Neural cell (in vitro differentiated cells): ENCODE results near the gene MID1. TPM values are rescaled to one million over a fixed set of nuclear protein-coding genes. Genes with fewer than 3 reads are reported as not detected.

Experiments used
- H2AFZ ChIP-seq: fragments of 200-600, 300-800 bp; sonication (generic), shearing (Covaris generic); 2 replicates; pipeline ENCODE4 v1.6.0; 2014; ENCODE audit warnings: low read depth, mild to moderate bottlenecking, antibody characterized with exemption, low read length, moderate library complexity
- H3F3A ChIP-seq: fragments of 200-600 bp; shearing (Covaris generic); 2 replicates; pipeline ENCODE4 v1.6.1; 2016; ENCODE audit warnings: mild to moderate bottlenecking, moderate library complexity, mixed read lengths, antibody characterized with exemption, low read length; ENCODE audit not compliant: insufficient read depth, poor library complexity, severe bottlenecking
- H3K27ac ChIP-seq: fragments of 200-600, 300-800 bp; sonication (generic), shearing (Covaris generic); 2 replicates; pipeline ENCODE4 v1.5.1; 2014; ENCODE audit warnings: mild to moderate bottlenecking, low read length, moderate library complexity
- H3K27me3 ChIP-seq: fragments of 300-800, 200-600 bp; sonication (generic), shearing (Covaris generic); 2 replicates; pipeline ENCODE4 v1.6.0; 2014; ENCODE audit warnings: mild to moderate bottlenecking, low read depth, low read length, moderate library complexity; ENCODE audit not compliant: insufficient read depth
- H3K36me3 ChIP-seq: fragments of 300-800, 200-600 bp; sonication (generic), shearing (Covaris generic); 2 replicates; pipeline ENCODE4 v1.5.1; 2014; ENCODE audit warnings: mild to moderate bottlenecking, antibody characterized with exemption, low read length, moderate library complexity; ENCODE audit not compliant: insufficient read depth
- H3K4me2 ChIP-seq: fragments of 300-800, 200-600 bp; sonication (generic), shearing (Covaris generic); 2 replicates; pipeline ENCODE4 v1.6.0; 2014; ENCODE audit warnings: mild to moderate bottlenecking, low read length
- H3K4me3 ChIP-seq: fragments of 300-800, 200-600 bp; sonication (generic), shearing (Covaris generic); 2 replicates; pipeline ENCODE4 v1.5.1; 2014; ENCODE audit warnings: mild to moderate bottlenecking, low read length, moderate library complexity
- H3K79me2 ChIP-seq: fragments of 200-600 bp; shearing (Covaris generic); replicated peaks from 2 replicates; pipeline ENCODE4 v1.6.0; 2014; ENCODE audit warnings: mild to moderate bottlenecking, low read length, moderate library complexity; ENCODE audit not compliant: insufficient read depth
- H3K9ac ChIP-seq: fragments of 300-800, 200-600 bp; sonication (generic), shearing (Covaris generic); 2 replicates; pipeline ENCODE4 v1.6.1; 2016; ENCODE audit warnings: mild to moderate bottlenecking, low read length, mixed read lengths
- H3K9me2 ChIP-seq: fragments of 200-600 bp; shearing (Covaris generic); 2 replicates; pipeline ENCODE4 v1.6.1; 2016; ENCODE audit warnings: mild to moderate bottlenecking, low read length, mixed read lengths; ENCODE audit not compliant: insufficient read depth
- H3K9me3 ChIP-seq: fragments of 200-600, 300-800 bp; sonication (generic), shearing (Covaris generic); 2 replicates; pipeline ENCODE4 v1.6.1; 2016; ENCODE audit warnings: mild to moderate bottlenecking, mixed run types, low read length, moderate library complexity, mixed read lengths
- H4K20me1 ChIP-seq: fragments of 200-600 bp; shearing (Covaris generic); 2 replicates; pipeline ENCODE4 v1.6.1; 2016; ENCODE audit warnings: mild to moderate bottlenecking, mixed run types; ENCODE audit not compliant: insufficient read depth
- CTCF ChIP-seq: fragments of 450-650 bp; IDR thresholded peaks from 2 replicates; pipeline ENCODE4 v1.5.1; 2014; ENCODE audit warnings: antibody characterized with exemption, mild to moderate bottlenecking, moderate library complexity; ENCODE audit not compliant: poor library complexity, severe bottlenecking
- EP300 ChIP-seq: fragments of 450-650 bp; conservative IDR thresholded peaks from 2 replicates; pipeline ENCODE4 v1.6.1; 2014; ENCODE audit warnings: antibody characterized with exemption, mild to moderate bottlenecking, moderate library complexity; ENCODE audit not compliant: poor library complexity, severe bottlenecking
- EZH2 ChIP-seq: fragments of 200-600, 300-800 bp; shearing (Covaris generic), sonication (generic); IDR thresholded peaks from 2 replicates; pipeline ENCODE4 v1.6.1; 2014; ENCODE audit warnings: antibody characterized with exemption, low read length, borderline replicate concordance, mild to moderate bottlenecking; ENCODE audit not compliant: insufficient read depth, poor library complexity, severe bottlenecking
- MXI1 ChIP-seq: fragments of 450-650 bp; conservative IDR thresholded peaks from 2 replicates; pipeline ENCODE4 v1.6.1; 2014; ENCODE audit warnings: antibody characterized with exemption, mild to moderate bottlenecking; ENCODE audit not compliant: poor library complexity, severe bottlenecking
- POLR2AphosphoS5 ChIP-seq: IDR thresholded peaks from 2 replicates; pipeline ENCODE4 v1.6.1; 2012
- RAD21 ChIP-seq: fragments of 450-650 bp; conservative IDR thresholded peaks from 2 replicates; pipeline ENCODE4 v1.6.1; 2014; ENCODE audit warnings: antibody characterized with exemption, mild to moderate bottlenecking, moderate library complexity
- REST ChIP-seq: IDR thresholded peaks from 2 replicates; pipeline ENCODE4 v1.6.1; 2012; ENCODE audit warnings: borderline replicate concordance
- SMC3 ChIP-seq: fragments of 450-650 bp; conservative IDR thresholded peaks from 2 replicates; pipeline ENCODE4 v1.6.1; 2014; ENCODE audit warnings: antibody characterized with exemption, mild to moderate bottlenecking, moderate library complexity; ENCODE audit not compliant: poor library complexity
- TAF1 ChIP-seq: IDR thresholded peaks from 2 replicates; pipeline ENCODE4 v1.6.1; 2012; ENCODE audit warnings: low read depth
- polyA plus RNA-seq: library from polyadenylated mRNA; depleted of rRNA; stranded (reverse); fragments of >200 nt; gene quantifications from 2 replicates; pipeline ENCODE4 v1.2.3, GENCODE V29; 2014

The MID1 gene
- polyA plus RNA-seq, 1 donor from 2014 or later, result 16.6 TPM

- Histone ChIP-seq H3K4me3 (no peak overlapping the region), H3F3A (no peaks in the 10 kb centered on the region), H3K27ac (no peak overlapping the region), H4K20me1 (no peaks in the 10 kb centered on the region), H3K9me2 (no peaks in the 10 kb centered on the region), H3K79me2 (no peaks in the 10 kb centered on the region), H3K36me3 (no peaks in the 10 kb centered on the region), H3K4me2 (no peak overlapping the region), H3K27me3 (no peaks in the 10 kb centered on the region), H3K9ac (no peak overlapping the region), H3K9me3 (no peaks in the 10 kb centered on the region), H2AFZ (no peak overlapping the region)
- TF ChIP-seq POLR2AphosphoS5 (no peak), RAD21 (no peak), MXI1 (no peak), TAF1 (no peak), EZH2 (no peak), CTCF (no peak), REST (no peak), EP300 (no peak), SMC3 (no peak)
These were observed 9.5 kb upstream of the MID1 start for GRCh38 chrX:10629905-10630304.

GRCh38 chrX:10628906-10629305 lies 8.5 kb upstream of the MID1 start:
- no peaks in the 10 kb centered on the region for H3K9me2 ChIP-seq
- no peaks in the 10 kb centered on the region for H3K9me3 ChIP-seq
- no peak overlapping the region for H3K4me2 ChIP-seq
- H3K79me2 ChIP-seq, result no peaks in the 10 kb centered on the region
- no peaks in the 10 kb centered on the region for H3F3A ChIP-seq
- no peak overlapping the region for H3K9ac ChIP-seq
- H3K27me3 ChIP-seq, result no peaks in the 10 kb centered on the region
- H3K36me3 ChIP-seq, result no peaks in the 10 kb centered on the region
- H2AFZ ChIP-seq, result no peak overlapping the region
- no peak overlapping the region for H3K4me3 ChIP-seq
- H4K20me1 ChIP-seq, result no peaks in the 10 kb centered on the region
- TF ChIP-seq RAD21 (no peak), POLR2AphosphoS5 (no peak), MXI1 (no peak), EZH2 (no peak), EP300 (no peak), REST (no peak), TAF1 (no peak), CTCF (no peak), SMC3 (no peak)
- no peak overlapping the region for H3K27ac ChIP-seq
